HG02798 (cell line): Measurements from ENCODE around the gene CLIC4.
"Not testable (repeated sequence)": the region's sequence is repeated elsewhere in the genome, so short reads cannot be mapped to it uniquely, and the experiment has no call there.

ENCODE experiments used
- ATAC-seq: cut with Tn5 transposase; IDR thresholded peaks from one replicate; pipeline ENCODE4 v1.9.1; 2021; ENCODE audit warnings: mild to moderate bottlenecking; ENCODE audit not compliant: unreplicated experiment, poor library complexity

CLIC4 gene

DNA sequence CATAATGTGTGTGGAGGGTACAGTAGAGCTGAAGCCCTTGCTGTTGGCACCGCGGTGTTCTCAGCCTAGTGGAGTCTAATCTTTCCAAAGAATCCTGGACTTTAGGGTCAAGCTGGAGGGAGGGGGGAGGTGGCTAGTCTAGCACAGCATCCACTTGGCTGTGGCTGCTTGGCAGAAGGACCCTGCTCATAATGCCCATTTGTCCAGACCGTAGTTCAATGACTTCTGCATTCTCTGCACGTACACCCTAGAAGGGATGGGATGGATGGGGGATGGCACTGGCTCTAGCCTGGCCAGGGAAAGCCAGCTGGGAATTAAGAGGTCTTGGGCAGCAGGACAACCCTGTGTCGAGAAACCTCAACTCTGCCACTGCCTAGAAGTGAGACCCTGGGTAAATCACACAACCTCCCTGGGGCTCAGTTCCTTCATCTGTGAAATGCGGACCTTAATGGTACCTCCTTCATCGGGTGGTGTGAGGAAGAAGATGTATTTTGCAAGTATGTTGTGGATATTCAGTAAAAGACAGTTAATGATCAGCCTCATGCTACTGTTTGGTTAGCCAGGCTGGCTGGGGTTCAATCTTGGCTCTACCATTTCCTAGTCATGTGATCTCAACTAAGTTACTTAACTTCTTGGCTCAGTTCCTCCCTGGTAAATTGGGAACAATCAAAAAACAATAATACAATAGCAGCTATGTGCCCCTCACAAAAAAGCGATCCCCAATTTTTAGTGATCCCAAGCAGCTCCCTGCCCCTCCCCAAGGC lies 27.2 kb upstream of the CLIC4 start:
- no peak for ATAC-seq

DNA sequence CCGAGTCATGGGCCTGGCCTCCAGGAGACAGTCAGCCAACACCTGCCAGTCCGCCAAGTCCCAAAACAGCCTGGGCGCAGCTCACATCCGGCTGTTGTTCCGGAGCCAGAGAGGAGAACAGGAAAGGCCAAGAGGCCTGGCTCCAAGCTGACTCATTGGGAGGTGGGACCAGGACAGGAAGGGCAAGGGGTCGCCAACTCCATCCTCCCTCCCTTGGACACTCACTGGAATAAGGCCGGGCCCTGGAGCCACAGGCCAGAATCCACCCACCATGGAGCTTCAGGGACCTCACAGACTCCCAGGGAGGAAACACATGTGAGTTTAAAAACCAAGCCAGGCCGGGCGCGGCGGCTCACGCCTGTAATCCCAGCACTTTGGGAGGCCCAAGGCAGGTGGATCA lies 25.1 kb upstream of the CLIC4 start:
- ATAC-seq = no peak

DNA sequence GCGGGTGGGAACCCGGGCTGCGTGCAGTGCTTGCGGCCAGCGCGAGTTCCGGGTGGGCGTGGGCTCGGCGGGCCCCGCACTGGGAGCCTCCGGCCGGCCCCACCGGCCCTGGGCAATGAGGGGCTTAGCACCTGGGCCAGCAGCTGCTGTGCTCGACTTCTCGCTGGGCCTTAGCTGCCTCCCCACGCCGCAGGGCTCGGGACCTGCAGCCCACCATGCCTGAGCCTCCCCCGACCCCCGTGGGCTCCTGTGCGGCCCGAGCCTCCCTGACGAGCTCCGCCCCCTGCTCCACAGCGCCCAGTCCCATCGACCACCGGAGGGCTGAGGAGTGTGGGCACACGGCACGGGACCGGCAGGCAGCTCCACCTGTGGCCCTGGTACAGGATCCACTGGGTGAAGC lies 23.7 kb upstream of the CLIC4 start:
- ATAC-seq = no peak

DNA sequence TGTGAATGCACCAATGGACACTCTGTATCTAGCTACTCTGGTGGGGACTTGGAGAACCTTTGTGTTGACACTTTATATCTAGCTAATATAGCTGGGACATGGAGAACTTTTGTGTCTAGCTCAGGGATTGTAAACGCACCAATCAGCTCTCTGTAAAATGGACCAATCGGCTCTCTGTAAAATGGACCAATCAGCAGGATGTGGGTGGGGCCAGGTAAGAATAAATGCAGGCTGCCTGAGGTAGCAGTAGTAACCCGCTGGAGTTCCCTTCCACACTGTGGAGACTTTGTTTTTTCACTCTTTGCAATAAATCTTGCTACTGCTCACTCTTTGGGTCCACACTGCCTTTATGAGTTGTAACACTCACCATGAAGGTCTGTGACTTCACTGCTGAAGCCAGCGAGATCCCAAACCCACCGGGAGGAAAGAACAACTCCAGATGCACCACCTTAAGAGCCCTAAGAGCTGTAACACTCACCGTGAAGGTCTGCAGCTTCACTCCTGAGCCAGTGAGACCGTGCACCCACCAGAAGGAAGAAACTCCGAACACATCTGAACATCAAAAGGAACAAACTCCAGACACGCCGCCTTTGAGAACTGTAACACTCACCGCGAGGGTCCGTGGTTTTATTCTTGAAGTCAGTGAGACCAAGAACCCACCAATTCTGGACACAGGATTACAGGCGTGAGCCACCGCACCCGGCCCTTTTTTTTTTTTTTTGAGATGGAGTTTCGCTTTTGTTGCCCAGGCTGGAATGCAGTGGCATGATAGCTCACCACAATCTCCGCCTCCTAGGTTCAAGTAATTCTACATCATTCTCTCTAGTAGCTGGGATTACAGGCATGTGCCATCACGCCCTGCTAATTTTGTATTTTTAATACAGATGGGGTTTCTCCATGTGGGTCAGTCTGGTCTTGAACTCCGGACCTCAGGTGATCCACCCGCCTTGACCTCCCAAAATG lies 22.9 kb upstream of the CLIC4 start:
- ATAC-seq = not testable (repeated sequence)

DNA sequence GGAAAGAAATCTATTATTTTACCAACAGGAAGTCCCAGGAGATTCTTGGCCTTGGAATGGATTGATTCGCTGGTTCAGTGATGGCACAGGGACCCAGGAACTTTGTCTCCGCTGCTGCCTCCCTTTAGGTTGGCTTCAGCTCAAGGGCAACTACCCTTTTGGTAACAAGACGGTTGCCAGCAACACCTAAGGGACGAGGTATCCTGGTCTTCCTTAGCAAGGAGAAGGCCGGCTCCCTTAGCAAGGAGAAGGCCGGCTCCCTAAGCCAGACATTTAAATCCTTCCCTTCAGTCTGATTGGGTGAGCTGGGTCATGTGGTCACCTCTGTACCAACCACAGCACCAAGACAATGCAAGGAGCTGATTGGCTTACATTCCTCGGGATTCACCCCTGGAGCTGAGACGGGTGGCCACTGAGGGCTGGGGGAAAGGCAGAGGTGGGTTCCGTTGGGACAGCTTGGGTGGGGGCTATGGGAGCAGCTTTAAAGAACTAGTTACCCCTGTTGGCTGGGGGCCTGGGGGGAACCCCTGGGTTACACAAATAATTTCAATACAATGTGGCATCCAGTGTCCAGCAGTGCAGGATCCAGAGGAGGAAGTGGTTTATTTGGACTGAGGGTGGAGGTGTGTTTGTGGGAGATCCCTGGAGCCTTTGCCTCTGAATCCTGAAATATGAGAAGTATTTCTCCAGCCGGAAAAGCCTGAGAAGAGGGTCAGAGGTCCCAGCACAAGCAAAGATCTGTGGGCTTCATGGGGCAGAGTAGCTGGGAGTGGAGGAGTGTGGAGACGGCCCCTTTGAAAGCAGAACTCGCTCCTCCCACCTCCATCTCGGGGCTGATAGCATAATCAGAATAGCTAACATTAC lies 20.7 kb upstream of the CLIC4 start:
- ATAC-seq = no peak

DNA sequence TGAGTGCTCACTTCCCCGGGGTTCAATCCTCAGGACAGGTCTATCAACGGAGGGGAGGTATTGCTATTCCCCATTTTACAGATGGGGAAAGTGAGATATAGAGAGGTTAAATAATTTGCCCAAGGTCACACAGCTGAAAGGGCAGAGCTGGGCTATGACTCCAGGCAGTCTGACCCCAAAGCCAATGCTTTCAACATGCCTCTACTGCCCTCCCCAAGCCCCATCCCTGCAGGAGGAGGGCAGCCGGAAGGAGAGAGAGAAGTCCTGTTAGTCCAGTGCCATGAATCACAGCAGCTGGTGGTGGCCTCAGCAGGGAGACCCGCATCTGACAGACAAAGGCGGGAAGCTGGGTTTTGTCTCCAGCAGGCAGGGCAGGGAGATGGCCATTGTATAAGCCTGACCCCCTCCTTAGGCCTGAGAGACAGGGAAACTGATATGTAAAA lies 20.0 kb upstream of the CLIC4 start:
- no peak for ATAC-seq

DNA sequence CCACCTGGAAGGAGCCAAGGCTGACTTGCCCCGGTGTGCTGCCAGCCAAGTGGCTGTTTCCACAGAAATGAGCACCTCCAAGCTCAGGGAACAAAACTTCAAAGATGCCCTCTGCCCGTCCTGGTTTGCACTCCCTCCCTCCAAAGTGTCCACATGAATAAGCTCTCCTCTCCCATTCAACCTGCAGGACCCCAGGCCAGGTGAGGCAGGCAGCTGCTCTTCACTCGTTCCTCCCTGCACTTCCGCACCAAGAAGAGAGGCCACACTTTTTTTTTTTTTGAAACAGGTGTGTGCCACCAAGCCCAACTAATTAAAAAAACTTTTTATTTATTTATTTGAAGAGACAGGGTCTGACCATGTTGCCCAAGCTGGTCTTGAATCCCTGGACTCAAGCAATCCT lies 18.5 kb upstream of the CLIC4 start:
- no peak for ATAC-seq

DNA sequence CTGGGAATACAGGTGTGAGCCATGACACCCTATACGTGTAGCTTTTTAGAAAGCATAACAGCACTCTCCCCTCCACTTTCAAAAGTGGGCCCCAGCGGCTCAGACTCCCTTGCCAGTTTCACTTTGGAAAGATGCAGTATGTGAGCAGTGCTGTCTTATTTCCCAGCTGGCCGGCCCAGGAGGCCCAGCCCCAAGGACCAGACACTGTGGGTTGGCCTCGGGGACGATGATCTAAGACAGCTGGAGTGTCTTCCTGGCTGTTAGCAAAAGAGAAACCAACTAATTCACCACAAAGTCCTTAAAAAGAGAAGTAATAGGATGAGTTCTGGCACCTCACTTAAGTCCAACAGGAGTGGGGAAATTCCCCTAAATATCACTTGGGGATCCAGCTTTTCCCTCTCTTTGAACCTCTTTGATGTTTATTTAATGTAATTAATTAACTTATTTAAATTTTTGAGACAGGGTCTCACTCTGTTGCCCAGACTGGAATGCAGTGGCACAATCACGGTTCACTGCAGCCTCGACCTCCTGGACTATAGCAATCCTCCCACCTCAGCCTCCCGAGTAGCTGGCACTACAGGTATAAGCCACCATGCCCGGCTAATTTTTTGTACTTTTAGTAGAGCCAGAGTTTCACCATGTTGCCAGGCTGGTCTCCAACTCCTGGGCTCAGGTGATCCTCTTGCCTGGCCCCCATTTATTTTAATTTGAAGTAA lies 17.6 kb upstream of the CLIC4 start:
- ATAC-seq = peak; percentile 81

DNA sequence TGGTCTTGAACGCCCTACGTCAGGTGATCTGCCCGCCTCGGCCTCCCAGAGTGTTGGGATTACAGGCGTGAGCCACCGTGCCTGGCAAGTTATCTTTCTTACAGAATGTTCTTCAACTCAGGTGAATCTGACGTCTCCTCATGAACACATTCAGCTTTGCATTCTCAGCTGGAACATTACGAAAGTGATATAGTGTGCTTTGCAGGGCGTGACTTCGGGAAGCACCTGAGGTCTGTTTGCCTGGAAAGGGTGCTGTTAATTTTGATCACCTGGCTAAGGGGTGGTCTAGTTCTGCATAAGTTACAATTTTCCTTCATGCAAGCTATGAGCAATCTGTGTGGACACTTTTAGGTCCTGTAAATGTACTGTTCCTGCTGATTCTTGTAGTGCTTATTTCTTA lies 16.3 kb upstream of the CLIC4 start:
- no peak for ATAC-seq

DNA sequence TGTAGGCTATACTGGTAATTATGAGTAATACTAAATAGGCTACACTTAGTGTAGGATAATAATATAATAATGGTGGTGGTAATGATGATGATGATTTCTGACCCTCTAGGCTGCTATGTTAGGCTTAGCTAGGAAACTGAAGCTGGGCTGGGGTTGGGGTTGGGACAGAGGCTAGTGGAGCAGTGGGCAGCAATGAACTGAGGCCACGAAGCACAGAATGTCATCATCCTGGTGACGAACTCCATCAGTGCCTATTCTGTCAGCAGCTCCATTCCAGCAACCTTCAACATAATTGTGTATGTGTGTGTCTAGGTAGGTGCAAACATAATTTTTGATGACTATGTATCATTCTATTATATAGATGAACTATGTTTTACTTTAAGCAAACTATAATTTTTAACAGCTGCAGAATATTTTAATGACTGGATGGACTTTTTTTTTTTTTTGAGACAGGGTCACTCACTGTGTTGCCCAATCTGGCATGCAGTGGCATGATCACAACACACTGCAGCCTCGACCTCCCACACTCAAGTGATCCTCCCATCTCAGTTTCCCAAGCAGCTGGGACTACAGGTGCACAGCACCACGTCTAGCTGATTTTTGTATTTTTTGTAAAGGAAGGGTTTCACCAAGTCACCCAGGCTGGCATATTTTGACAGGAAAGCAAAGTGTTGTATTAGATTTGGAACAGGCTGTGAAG lies 12.9 kb upstream of the CLIC4 start:
- ATAC-seq = no peak

DNA sequence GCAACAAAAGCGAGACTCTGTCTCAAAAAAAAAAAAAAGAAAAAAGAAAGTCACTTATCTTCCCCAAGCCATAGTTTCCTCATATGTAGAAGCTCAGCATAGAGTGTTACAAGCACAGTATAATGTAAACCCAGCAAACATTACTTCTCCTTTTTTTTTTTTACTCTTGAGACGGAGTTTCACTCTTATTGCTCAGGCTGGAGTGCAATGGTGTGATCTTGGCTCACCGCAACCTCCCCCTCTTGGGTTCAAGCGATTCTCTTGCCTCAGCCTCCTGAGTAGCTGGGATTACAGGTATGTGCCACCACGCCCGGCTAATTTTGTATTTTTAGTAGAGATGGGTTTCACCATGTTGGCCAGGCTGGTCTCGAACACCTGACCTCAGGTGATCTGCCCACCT lies 11.9 kb upstream of the CLIC4 start:
- ATAC-seq = peak; percentile 75

DNA sequence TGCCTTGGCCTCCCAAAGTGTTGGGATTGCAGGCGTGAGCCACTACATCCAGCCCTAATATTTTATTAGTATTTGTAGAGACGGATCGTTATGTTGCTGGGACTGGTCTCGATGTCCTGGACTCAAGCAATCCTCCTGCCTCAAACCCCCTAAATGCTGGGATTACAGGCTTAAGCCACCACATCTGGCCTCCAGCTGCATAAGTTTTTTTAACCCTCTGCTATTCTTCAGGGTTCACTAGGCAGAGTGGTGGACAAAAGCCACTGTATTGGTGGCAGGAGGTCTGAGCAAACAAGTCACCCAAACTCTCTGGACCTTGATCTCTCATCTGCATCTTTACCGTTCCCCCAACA lies 10.1 kb upstream of the CLIC4 start:
- ATAC-seq = no peak

DNA sequence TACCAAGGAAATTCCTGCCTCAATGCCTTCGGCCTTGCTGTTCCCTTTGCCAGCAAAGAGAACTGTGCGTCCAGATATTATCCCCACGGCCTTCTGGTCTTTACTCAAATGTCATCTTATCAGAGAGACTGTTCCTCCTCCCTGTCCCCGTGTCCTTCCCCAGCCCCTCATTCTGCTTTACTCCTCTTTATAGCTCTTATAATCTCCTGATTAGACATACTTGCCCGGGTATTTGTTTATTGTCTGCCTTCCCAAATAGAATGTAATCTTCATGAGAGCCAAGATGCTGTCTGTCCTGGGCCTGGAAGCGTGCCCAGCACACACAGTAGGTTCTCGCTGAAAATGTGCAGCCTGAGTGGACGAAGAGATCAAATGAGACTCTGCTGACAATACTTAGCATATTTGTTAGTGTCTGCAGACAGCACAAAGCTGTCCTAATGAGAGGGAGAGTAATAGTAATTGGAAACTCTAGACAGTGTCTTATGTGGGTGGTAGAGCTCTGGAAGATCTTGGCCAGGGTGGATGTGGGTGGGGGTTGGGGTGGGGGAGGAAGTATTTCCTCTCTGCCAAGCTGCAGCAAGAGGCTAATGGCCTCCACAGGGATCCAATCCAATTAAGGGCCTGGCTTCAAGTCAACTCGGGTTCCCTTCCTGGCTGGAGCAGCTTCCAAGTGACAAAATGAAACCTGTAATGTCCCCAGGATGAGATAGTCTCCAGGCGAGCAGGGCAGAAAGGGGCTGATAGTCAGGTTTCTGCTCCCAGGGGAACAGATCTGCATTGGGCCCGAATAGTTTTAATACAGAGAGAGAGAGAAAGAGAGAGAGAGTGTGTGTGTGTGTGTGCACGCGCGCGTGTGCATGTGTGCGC lies 9.5 kb upstream of the CLIC4 start:
- ATAC-seq = no peak

DNA sequence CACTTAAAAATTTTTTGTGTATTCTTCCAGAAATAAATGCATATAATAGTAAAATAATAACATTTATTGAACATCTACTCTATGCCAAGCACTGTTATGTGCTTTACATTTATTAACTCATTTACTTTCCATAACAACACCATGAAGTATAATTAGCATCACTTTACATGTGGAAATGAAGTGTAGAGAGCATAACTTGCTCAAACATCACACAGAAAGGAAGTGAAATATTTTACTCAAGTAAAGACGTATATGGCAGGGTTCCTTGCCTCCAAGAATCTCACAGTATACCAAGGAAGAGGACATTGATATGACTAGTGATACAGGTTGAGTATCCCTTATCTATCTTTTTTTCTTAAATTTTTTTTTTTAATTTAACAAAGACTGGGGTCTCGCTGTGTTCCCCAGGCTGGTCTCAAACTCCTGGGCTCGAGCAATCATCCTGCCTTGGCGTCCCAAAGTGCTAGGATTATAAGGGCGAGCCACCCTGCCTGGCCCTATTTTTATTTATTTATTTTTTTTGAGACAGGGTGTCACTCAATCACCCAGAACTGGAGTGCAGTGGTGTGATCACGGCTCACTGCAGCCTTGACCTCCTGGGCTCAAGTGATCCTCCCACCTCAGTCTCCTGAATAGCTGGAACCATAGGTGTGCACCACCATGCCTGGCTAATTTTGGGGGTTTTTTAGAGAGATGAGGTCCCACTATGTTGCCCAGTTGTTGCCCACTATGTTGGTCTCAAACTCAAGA lies 7.7 kb upstream of the CLIC4 start:
- ATAC-seq = no peak

DNA sequence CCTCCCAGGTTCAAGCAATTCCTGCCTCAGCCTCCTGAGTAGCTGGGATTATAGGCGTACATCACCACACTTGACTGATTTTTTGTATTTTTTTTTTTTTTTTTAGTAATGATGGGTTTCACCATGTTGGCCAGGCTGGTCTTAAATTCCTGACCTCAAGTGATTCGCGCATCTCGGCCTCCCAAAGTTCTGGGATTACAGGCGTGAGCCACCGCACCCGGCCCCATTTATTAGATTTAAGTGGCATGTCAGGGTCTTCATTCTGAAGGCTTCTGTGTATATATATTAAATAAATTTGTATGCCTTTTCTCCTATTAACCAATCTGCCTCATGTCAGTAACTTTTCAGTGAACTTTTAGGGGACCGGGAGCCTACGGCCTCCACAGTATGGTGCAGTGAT lies 6.0 kb upstream of the CLIC4 start:
- ATAC-seq = no peak

DNA sequence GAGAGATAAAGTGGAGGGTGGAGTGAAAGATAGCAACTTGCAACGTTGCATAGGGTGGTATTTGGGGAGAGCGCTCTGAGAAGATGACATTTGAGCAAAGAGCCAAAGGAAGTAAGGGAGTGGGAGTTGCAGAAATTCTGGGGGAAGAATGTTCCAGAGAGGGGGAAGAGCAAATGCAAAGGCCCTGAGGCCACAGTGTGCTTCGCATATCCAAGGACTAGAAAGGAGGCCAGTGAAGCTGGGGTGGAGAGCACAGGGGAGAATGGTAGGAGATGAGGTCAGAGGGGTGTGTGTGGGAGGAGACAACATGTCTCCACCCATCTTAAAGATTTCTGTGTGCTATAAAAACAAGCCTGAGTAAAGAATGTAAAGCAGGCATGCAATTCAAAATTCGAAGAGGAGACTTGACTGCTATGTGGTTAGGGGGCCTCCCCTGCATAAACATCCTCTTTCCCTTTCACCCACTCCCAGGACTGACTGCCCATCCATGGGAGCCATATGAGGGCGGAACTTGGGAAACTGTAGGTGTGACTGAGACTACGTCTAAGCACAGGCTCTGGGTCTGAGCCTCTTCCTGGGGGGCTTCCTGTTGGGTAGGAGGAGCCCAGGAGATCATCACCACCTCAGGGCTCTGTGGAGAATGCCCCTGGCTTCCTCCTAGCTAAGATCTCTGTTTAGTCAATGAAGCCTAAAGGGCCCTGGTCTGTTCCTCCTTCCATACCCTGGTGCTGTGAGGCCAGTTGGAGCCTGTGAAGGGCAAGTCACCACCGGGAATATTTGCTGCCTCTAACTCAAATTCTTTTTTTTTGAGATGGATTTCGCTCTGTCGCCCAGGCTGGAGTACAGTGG lies 2.9 kb upstream of the CLIC4 start:
- no peak for ATAC-seq
